H1 (cell line): ENCODE measurements around the gene LAMA4. TPM values are rescaled to one million over a fixed set of nuclear protein-coding genes. Genes with fewer than 3 reads are reported as not detected.

Source experiments
- CTCF ChIA-PET: fragments of 300-600 bp; sonication (Branson Sonifier 250); formaldehyde crosslinking; loops from one replicate; lab custom pipeline; 2021; ENCODE audit not compliant: partially characterized antibody; lab: Charles Lee
- POLR2A ChIA-PET: fragments of 300-600 bp; sonication (Branson Sonifier 250); formaldehyde crosslinking; loops from one replicate; lab custom pipeline; 2021; ENCODE audit warnings: inconsistent platforms; ENCODE audit not compliant: partially characterized antibody; lab: Charles Lee
- DNase-seq, 2 experiments: peaks; one replicate each; pipeline versions ENCODE4 v3.0.0 to v3.0.0-alpha.2; 2010 to 2022; ENCODE audit warnings: low spot score in 2 of 2, low read depth in 1 of 2, mixed read lengths in 1 of 2
- FAIRE-seq: peaks from 2 replicates; lab custom pipeline; 2011; peaks lifted over from hg19 to GRCh38; lab: Jason Lieb, UNC
- H2AFZ ChIP-seq: 2 replicates; pipeline ENCODE4 v1.8.1; 2012; ENCODE audit warnings: low read length, inconsistent platforms
- H2AK5ac ChIP-seq: 2 replicates; pipeline ENCODE4 v1.6.1; 2013; ENCODE audit warnings: low read depth, low read length
- H2BK120ac ChIP-seq: replicated peaks from 2 replicates; pipeline ENCODE3; 2013; ENCODE audit warnings: low read depth, low read length, inconsistent platforms
- H2BK12ac ChIP-seq: 2 replicates; pipeline ENCODE4 v1.6.1; 2013; ENCODE audit warnings: low read depth, low read length
- H2BK15ac ChIP-seq: 2 replicates; pipeline ENCODE4 v1.6.1; 2013; ENCODE audit warnings: low read length
- H2BK20ac ChIP-seq: 2 replicates; pipeline ENCODE4 v1.6.1; 2013; ENCODE audit warnings: low read length
- H2BK5ac ChIP-seq: 2 replicates; pipeline ENCODE4 v1.6.1; 2013; ENCODE audit warnings: low read depth, low read length
- H3K14ac ChIP-seq: 2 replicates; pipeline ENCODE4 v1.6.1; 2013; ENCODE audit warnings: inconsistent platforms; ENCODE audit not compliant: insufficient read length
- H3K18ac ChIP-seq: 2 replicates; pipeline ENCODE4 v1.6.1; 2013; ENCODE audit warnings: low read length; ENCODE audit errors: extremely low read depth
- H3K23ac ChIP-seq: 2 replicates; pipeline ENCODE4 v1.6.1; 2013; ENCODE audit warnings: inconsistent platforms; ENCODE audit not compliant: insufficient read length
- H3K23me2 ChIP-seq: 2 replicates; pipeline ENCODE4 v1.6.1; 2013; ENCODE audit warnings: low read depth, low read length
- H3K27ac ChIP-seq: 2 replicates; pipeline ENCODE4 v1.6.1; 2011; ENCODE audit warnings: low read depth, low read length, inconsistent platforms
- H3K27me3 ChIP-seq, 4 experiments: replicated peaks in 1 of 4; 1 replicate in 1 of 4; 2 replicates in 3 of 4; pipeline versions ENCODE4 v1.6.1 to v1.8.1; 2011 to 2013; ENCODE audit warnings: low read length in 3 of 4, mild to moderate bottlenecking in 3 of 4, inconsistent platforms in 2 of 4, mixed read lengths in 2 of 4, moderate library complexity in 1 of 4; ENCODE audit not compliant: control insufficient read depth in 3 of 4, insufficient read depth in 3 of 4; ENCODE audit errors: extremely low read depth in 1 of 4
- H3K36me3 ChIP-seq, 4 experiments: 2 replicates each; pipeline versions ENCODE4 v1.6.1 to v1.8.1; 2011 to 2013; ENCODE audit warnings: mild to moderate bottlenecking in 4 of 4, low read length in 3 of 4, moderate library complexity in 2 of 4, control low read depth in 1 of 4, inconsistent platforms in 1 of 4; ENCODE audit not compliant: insufficient read depth in 4 of 4, control insufficient read depth in 2 of 4
- H3K4ac ChIP-seq: replicated peaks from 2 replicates; pipeline ENCODE3; 2013; ENCODE audit warnings: low read length, low read depth, mixed read lengths, inconsistent platforms; ENCODE audit not compliant: insufficient read length
- H3K4me1 ChIP-seq, 4 experiments: replicated peaks in 1 of 4; 1 replicate in 1 of 4; 2 replicates in 3 of 4; pipeline versions ENCODE4 v1.6.1 to v1.8.1; 2011 to 2013; ENCODE audit warnings: low read length in 3 of 4, inconsistent platforms in 2 of 4, mixed read lengths in 1 of 4; ENCODE audit not compliant: insufficient read depth in 4 of 4, control insufficient read depth in 3 of 4
- H3K4me2 ChIP-seq, 2 experiments: 2 replicates each; pipeline versions ENCODE4 v1.6.1 to v1.8.1; 2011 to 2013; ENCODE audit warnings: low read depth in 2 of 2, low read length in 2 of 2, control low read depth in 1 of 2, inconsistent platforms in 1 of 2, mild to moderate bottlenecking in 1 of 2; ENCODE audit not compliant: insufficient read depth in 1 of 2
- H3K4me3 ChIP-seq, 4 experiments: fragments of 200-600, 300-600 bp in 1 of 4; sonication (generic), shearing (Covaris generic), sonication (Bioruptor Twin) in 1 of 4; 2 replicates each; pipeline versions ENCODE4 v1.5.1 to v1.8.1; 2011 to 2016; ENCODE audit warnings: low read length in 4 of 4, low read depth in 3 of 4, control low read depth in 2 of 4, inconsistent platforms in 2 of 4, mild to moderate bottlenecking in 2 of 4, mixed read lengths in 1 of 4, moderate library complexity in 1 of 4; ENCODE audit not compliant: insufficient read depth in 2 of 4; ENCODE audit errors: extremely low read depth in 1 of 4
- H3K56ac ChIP-seq: replicated peaks from 2 replicates; pipeline ENCODE3; 2013; ENCODE audit warnings: low read depth, mild to moderate bottlenecking, mixed read lengths, low read length, inconsistent platforms; ENCODE audit not compliant: insufficient read length
- H3K79me1 ChIP-seq: 2 replicates; pipeline ENCODE4 v1.6.1; 2013; ENCODE audit warnings: low read depth, low read length, control low read depth
- H3K79me2 ChIP-seq, 2 experiments: 2 replicates each; pipeline versions ENCODE4 v1.6.1 to v1.8.1; 2012 to 2013; ENCODE audit warnings: low read length in 2 of 2, mild to moderate bottlenecking in 2 of 2, inconsistent platforms in 1 of 2; ENCODE audit not compliant: insufficient read depth in 2 of 2, control insufficient read depth in 1 of 2
- H3K9ac ChIP-seq, 4 experiments: replicated peaks in 1 of 4; 1 replicate in 1 of 4; 2 replicates in 3 of 4; pipeline versions ENCODE4 v1.6.1 to v1.8.1; 2011 to 2013; ENCODE audit warnings: low read depth in 3 of 4, low read length in 3 of 4, control low read depth in 2 of 4, mild to moderate bottlenecking in 2 of 4, moderate library complexity in 2 of 4, inconsistent platforms in 1 of 4; ENCODE audit errors: extremely low read depth in 1 of 4
- H3K9me3 ChIP-seq, 2 experiments: 2 replicates each; pipeline versions ENCODE4 v1.6.1 to v1.8.1; 2012 to 2013; ENCODE audit warnings: mild to moderate bottlenecking in 2 of 2, moderate library complexity in 2 of 2, control low read depth in 1 of 2, inconsistent platforms in 1 of 2, low read depth in 1 of 2, low read length in 1 of 2, mixed read lengths in 1 of 2; ENCODE audit not compliant: insufficient read depth in 2 of 2
- H4K20me1 ChIP-seq, 2 experiments: replicated peaks in 1 of 2; 2 replicates each; pipeline versions ENCODE3 to v1.8.1; 2011 to 2013; ENCODE audit warnings: inconsistent platforms in 2 of 2, low read length in 2 of 2, mild to moderate bottlenecking in 1 of 2; ENCODE audit not compliant: insufficient read depth in 2 of 2, control insufficient read depth in 1 of 2
- H4K5ac ChIP-seq: 2 replicates; pipeline ENCODE4 v1.6.1; 2013; ENCODE audit warnings: low read length, low read depth, mixed read lengths, inconsistent platforms; ENCODE audit not compliant: insufficient read length
- H4K8ac ChIP-seq: 2 replicates; pipeline ENCODE4 v1.8.0; 2013; ENCODE audit warnings: mild to moderate bottlenecking, moderate library complexity, low read length, inconsistent platforms; ENCODE audit not compliant: insufficient read depth; ENCODE audit errors: extremely low read depth
- H4K91ac ChIP-seq: replicated peaks from 2 replicates; pipeline ENCODE3; 2013; ENCODE audit warnings: low read length, mixed read lengths, inconsistent platforms; ENCODE audit not compliant: insufficient read length
- CHD2 ChIP-seq: IDR thresholded peaks from 2 replicates; pipeline ENCODE4 v1.6.1; 2012; ENCODE audit warnings: low read length, improper control_type of control experiment
- WGBS, 2 experiments: shearing (Covaris generic) in 1 of 2; methylation state at CpG; one replicate each; pipeline versions ENCODE4 v1.1.6 to v1.1.7; 2013 to 2015; ENCODE audit warnings: low lambda C conversion rate in 2 of 2, mixed read lengths in 2 of 2, inconsistent platforms in 1 of 2, low coverage in 1 of 2, missing lambda C conversion rate in 1 of 2; ENCODE audit not compliant: insufficient replicate concordance in 2 of 2, insufficient coverage in 1 of 2, insufficient read length in 1 of 2; ENCODE audit errors: extremely low coverage in 1 of 2, missing lambda C conversion rate in 1 of 2; 5-methylcytosine and 5-hydroxymethylcytosine counted together
- polyA plus RNA-seq, 7 experiments: library from polyadenylated mRNA; depleted of rRNA in 3 of 7; stranded (reverse) in 5 of 7; unstranded in 2 of 7; fragments of >200 nt in 5 of 7; fragments of 200-250 nt in 2 of 7; gene quantifications; 1 replicate in 5 of 7; 2 replicates in 1 of 7; 4 replicates in 1 of 7; pipeline versions ENCODE4 v1.2.1 to v1.2.3, GENCODE V29; 2011 to 2013; ENCODE audit warnings: missing spikeins in 2 of 7, mixed read lengths in 2 of 7
- total RNA-seq: library from RNA; stranded (reverse); fragmentation: NEBNext Ultra II Directional; extraction: Animal tissue kit (Norgen Biotek cat#: 25700); gene quantifications from 2 replicates; pipeline ENCODE4 v1.2.1, GENCODE V29; 2021

The LAMA4 gene
- total and polyA plus RNA-seq, 2 of the 8 experiments (the other 6 are each of a cell fraction or from before 2014, with no cell fraction given): 0.95 to 1.5 TPM

GRCh38 chr6:112268019-112268418 lies 13.7 kb upstream of the LAMA4 start:
- Histone ChIP-seq H2BK12ac (no peak overlapping the region), H3K9me3 (no peaks in the 10 kb centered on the region), H3K27ac (no peak overlapping the region), H3K18ac (no peak overlapping the region), H2BK20ac (no peak overlapping the region), H3K23ac (no peak overlapping the region), H2AK5ac (no peak overlapping the region), H3K14ac (no peak overlapping the region), H3K79me1 (no peaks in the 10 kb centered on the region), H4K20me1 (no peaks in the 10 kb centered on the region), H4K91ac (no peak overlapping the region), H3K79me2 (no peaks in the 10 kb centered on the region), H3K23me2 (no peaks in the 10 kb centered on the region), H2BK5ac (no peak overlapping the region), H2AFZ (no peak overlapping the region), H3K56ac (no peak overlapping the region), H3K4me3 (no peak overlapping the region), H4K5ac (no peak overlapping the region), H2BK120ac (no peak overlapping the region), H3K27me3 (no peaks in the 10 kb centered on the region), H4K8ac (no peak overlapping the region), H3K9ac (no peak overlapping the region), H3K36me3 (no peaks in the 10 kb centered on the region), H2BK15ac (no peak overlapping the region), H3K4me2 (no peak overlapping the region), H3K4ac (no peak overlapping the region), H3K4me1 (no peaks in the 10 kb centered on the region)
- FAIRE-seq: no peak
- WGBS, 2 experiments: 93% methylated on average over 2 of the region's 2 CpGs; no CpG with 5 or more reads in 1 of the 2 experiments
- TF ChIP-seq CHD2: no peak
- no peak for DNase-seq
- ChIA-PET POLR2A (interaction anchor here (0.7 kb wide), 1 partner anchor 62 kb away, joined by 3 read pairs; no protein-coding TSS in a partner anchor), CTCF (interaction anchor here (1.3 to 3.6 kb wide), 12 partner anchors 13 to 90 kb away, joined by 3 to 33 read pairs (median 6); partner anchors contain the start of gene LAMA4)
